ELR (cell line): ENCODE measurements around the gene GGT6.
A peak's percentile ranks its signal among the peaks of the same experiment; 100 is the strongest.

Experiments
- DNase-seq: peaks from one replicate; pipeline ENCODE4 v3.0.0-alpha.2; 2015; ENCODE audit warnings: low read depth

The GGT6 gene

GRCh38 chr17:4538236-4539002 is 22.0 kb downstream of the GGT6 start:
- DNase-seq = no peak

- DNase-seq = no peak
Observed at GRCh38 chr17:4537451-4538235, 22.7 kb downstream of the GGT6 start.

- no peak for DNase-seq
Observed at GRCh38 chr17:4536742-4537411, 23.5 kb downstream of the GGT6 start.

GRCh38 chr17:4536259-4536741 is 24.1 kb downstream of the GGT6 start:
- DNase-seq = no peak

- DNase-seq = no peak
Observed at GRCh38 chr17:4535667-4536258, 24.6 kb downstream of the GGT6 start.

GRCh38 chr17:4534928-4535666 is 25.3 kb downstream of the GGT6 start:
- DNase-seq = no peak

GRCh38 chr17:4534515-4534914 is 25.9 kb downstream of the GGT6 start:
- no peak for DNase-seq

- peak; percentile 21 for DNase-seq
Observed at GRCh38 chr17:4533523-4534504, 26.6 kb downstream of the GGT6 start.

- no peak for DNase-seq
Observed at GRCh38 chr17:4532860-4533522, 27.4 kb downstream of the GGT6 start.

- no peak for DNase-seq
Observed at GRCh38 chr17:4531988-4532736, 28.2 kb downstream of the GGT6 start.

- no peak for DNase-seq
Observed at GRCh38 chr17:4530799-4531730, 29.3 kb downstream of the GGT6 start.

- DNase-seq = no peak
Observed at GRCh38 chr17:4529533-4530152, 30.7 kb downstream of the GGT6 start.

- no peak for DNase-seq
Observed at GRCh38 chr17:4527566-4528125, 32.7 kb downstream of the GGT6 start.

- no peak for DNase-seq
Observed at GRCh38 chr17:4527134-4527533, 33.2 kb downstream of the GGT6 start.

- no peak for DNase-seq
Observed at GRCh38 chr17:4525691-4526397, 34.5 kb downstream of the GGT6 start.

- DNase-seq = no peak
Observed at GRCh38 chr17:4523946-4524345, 36.4 kb downstream of the GGT6 start.
